GM19035 (cell line): ENCODE data around the gene ERN1.

ENCODE experiments used
- ATAC-seq: cut with Tn5 transposase; IDR thresholded peaks from one replicate; pipeline ENCODE4 v1.9.1; 2021; ENCODE audit not compliant: unreplicated experiment

Gene ERN1

DNA sequence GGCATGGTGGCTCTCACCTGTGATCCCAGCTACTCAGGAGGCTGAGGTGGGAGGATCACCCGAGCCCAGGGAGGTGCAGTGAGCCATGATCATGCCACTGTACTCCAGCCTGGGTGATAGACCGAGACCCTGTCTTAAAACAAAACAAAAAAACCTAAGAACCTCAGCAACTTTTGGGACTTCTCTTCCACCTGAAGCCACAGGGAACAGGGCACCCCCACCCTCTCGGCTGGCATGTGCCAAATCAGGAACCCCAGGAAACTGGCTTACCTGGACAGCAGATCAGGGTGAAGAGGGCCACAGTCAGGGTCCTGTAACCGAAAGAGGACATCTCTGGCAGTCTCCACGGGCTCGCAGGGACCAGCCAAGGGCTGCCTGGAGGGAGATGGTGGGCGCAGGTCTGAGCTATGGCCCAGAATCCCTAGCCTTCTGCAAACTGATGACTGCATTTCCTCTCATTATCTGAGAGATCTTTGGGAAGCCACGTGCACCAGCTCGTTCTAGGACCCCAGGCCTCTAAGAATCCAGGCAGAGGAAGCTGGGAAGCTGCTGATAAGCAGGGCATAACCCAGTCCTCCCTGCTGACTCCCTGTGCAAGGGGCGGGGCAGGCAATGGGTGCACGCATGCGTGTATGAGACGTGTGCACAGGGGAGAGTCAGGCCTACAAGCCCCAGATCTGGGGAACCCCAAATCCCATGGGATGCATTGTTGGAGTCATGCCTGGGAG, 123.4 kb downstream of the ERN1 start:
- ATAC-seq = no peak

DNA sequence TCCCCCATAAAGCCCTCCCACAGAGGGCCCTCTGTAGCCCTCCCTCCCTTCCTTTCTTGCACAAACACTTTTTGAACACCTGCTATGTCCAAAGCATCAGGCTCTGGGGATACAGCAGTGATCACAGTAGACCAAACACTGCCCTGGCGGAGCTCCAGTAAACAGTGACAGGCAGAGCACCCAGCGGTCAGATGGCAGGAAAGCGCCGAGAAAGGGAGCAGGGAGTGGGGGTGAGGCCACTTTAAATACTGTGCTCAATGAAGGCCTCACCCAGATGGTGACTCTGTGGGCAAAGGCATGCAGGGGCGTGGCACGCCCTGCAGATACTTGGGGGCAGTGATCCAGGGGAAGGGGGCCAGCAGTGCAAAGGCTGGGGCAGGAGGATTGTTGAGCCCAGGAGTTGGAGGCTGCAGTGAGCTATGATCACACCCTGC, 124.2 kb downstream of the ERN1 start:
- ATAC-seq = no peak

DNA sequence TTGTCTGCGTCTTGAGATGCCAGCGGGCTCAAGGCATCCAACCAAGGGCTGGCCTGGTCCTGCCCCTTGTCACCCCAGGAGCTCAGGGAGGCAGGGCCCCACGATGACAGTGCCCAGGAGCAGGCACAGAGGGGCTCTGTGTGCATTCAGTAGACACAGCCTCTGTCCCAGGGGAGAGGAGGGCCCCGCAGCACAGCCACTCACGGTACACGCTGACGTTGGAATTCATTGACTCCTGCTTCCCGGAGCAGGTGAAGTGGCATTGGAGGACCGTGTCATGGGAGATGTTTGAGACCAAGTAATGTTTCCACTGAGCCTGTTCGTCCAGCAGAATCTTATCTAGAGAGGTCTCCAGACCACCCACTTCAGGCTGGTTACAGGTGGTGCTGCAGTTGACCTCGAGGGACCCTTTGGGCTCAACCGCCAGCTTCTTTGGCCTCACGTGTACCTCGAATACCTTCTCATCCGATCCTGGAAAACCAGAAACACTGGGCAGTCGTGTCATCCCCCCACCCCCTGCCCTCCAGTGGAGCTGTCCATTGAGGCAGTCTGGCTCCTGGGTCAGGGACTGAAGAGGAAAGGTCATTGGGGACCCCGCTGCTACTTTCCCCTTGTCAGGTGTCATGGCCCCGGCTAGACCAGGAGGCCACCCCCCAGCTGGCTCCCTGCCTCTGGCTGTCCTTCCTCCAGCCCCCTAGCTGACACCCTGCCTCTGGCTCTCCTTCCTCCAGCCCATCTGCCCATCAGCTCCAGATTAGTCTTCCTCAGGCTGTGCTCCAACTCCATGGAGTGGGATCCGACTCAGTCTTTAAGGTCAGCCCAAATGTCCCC, 124.8 kb downstream of the ERN1 start:
- ATAC-seq = no peak

DNA sequence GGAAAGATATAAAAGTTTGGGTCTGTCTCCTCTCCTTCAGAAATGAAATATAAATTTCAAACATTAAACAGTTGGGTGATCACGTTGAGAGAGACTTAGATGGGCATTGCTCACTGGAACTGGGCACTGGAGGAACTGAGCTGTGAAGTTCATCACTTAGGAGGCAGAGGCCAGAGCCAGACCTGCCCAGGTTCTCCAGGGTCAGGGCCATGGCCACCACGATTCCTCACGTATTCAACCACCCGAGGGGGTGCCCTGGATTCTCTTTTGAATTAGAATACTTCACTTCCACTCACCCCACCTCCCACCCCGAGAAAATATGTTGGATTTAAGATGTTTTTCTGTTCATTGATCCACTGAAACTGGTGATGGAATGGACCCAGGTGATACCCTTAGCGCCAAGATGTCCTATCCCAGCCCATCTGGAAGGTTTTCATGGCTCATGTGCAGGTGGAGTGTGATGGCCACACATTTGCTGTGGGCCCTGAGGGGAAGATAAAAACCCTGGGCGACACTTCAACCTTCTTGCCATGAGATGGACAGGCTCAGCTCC, 125.7 kb downstream of the ERN1 start:
- ATAC-seq = no peak

DNA sequence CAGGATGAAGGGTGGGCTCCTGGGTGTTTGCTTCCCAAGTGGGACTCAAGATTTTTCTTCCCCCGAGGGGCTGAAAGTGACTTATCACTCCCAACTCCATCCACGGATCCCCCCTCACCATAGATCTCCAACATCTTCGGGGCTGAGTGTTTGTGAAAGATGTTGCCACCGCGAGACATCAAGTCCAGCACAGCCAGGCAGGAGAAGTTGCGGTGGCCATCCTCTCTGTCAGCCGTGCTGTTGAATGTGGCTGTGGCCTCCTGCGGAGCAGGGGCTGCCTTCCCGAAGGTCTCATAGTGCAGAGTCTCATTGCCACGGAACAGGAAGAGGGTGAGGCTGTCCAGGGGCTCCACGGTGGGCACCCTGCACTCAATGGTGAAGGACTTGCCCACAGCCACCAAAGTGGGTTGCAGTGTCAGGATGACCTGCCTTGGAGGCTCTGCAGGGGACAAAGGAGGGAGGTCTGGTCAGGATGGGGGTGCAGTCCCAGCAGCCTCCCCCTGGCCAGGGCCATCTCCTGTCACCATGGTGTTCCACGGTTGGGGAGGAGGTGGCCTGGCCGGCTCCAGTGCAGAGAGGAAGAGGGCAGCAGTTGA, 126.3 kb downstream of the ERN1 start:
- ATAC-seq = no peak

DNA sequence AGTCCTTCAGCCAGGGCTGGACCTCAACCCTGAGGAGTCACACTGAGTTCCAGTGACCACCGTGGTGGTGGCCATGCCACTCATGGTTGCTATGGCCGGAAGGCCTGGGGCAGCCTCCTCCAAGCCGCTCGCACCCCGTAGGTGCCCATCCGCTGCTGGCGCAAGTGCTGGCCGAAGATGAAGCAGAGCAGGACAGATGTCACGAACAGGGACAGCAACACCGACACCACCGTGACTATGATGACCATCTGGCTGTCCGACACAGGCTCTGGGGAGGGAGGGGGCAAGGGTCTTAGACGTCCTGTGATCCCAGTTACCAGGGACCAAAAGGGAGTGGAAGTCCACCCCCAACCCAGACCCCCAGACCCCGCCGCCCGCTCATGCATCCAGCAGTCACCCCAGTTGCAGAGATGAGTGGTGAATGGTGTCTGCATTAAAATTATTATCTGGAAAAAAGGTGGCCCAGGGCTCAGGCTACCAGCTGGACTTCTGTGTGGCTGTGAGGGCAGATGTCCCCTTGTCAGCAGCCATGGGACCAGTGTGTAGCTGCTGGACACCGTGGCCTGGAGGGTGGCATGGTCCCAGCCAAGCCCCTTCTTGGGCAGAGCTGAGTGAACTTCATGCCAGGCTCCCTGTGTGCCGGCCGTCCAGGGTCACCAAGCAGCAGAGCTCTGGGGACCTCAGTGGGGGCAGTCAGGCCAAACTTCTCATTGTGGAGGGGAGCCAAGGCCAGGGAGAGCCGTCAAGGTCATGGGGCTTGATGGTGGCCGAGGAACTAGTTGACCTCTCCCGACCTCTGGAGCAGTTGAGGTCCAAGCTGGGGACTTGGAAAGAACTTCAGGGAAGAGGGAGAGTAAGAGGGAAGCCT, 127.1 kb downstream of the ERN1 start:
- no peak for ATAC-seq

DNA sequence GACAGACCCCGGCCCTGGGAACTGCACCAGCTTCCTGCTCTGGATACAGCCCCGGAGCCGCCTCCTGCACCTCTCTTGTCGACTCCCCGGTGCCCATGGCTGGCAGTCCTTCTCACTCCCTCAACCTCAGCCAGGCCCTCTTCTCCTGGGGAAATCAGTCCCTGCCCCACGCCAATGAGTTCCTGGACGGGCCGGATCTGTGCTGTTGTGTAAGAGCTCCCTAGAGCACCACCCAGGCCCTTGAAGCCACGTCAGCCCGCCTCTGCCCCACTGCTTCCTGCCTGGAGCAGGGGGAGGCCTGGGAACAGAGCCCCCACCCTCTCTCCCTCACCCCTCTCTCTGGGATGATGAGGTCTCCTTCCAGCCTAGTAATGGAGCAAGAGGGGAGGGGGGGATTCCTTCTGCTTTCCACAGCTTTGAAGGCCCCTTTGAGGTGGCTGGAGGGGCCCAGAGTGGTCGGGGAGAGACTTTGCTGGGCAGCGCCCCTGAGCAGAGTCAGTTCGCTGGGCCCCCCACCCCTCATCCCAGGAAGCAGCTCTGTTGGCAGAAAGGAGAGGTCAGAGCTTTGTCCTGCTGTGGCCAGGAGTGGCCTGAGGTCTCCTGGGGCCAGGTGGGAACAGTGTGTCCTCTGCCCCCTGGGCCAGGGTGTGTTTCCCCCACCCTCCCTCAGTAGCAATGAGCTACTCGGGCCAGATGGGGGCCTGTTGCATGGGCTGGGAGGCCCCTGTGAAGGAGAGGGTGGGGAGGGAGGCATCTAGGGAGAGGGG, 128.0 kb downstream of the ERN1 start:
- no peak for ATAC-seq

DNA sequence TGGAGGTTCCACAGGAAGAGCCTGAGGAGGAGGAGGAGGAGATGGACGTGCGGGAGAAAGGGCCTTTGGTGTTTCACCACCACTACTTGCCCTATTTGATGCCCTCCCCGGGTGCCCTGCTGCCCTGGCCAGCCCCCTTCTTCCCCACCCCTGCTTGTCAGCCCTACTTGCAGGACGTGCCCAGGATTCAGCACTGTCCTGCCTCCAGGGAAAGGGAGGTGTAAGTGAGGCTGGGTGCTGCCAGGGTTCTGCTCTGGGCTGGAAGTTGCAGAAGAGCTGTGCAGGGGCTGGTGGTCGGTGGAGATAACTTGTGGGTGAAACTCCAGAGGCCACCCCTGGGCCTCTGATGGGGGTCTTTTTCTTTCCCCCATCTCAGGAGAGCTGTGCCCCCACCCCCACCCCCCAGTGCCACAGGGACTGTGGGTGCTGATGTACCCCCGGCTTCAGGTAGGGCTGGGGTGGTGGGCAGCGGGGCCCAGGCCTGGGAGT, 128.8 kb downstream of the ERN1 start:
- no peak for ATAC-seq

DNA sequence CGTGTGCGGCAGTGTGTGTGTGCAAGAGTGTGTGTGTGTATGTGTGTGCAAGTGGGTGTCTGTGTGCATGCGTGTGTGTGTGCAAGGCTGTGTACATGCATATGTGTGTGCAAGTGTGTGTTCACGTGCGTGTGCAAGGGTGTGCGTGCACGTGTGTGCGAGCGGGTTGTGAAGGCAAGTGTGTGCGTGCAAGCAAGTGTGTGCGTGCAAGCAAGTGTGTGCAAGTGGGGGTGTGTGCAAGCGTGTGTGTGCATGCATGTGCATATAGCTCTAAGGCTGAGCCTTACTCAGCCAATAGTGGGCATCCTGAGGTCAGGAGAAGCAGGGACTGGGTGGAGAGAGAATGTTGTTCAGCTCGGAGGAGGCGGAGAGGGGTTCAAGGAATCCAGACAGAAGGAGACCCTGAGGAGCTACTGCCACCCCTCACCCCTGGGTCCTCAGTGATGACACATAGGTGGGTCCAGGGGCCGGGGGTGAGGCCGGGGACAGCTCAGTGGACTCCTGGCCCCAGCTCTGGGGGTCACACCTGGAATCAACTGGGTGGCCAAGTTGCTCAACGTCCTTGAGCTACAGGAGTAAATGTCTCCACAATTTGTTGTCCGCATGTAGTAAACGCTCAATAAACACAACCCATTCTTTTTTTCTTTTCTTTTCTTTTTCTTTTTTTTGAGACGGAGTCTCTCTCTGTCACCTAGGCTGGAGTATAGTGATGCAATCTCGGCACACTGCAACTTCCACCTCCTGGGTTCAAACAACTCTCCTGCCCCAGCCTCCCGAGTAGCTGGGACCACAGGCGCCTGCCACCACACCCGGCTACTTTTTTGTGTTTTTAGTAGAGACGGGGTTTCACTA, 130.0 kb downstream of the ERN1 start:
- no peak for ATAC-seq

DNA sequence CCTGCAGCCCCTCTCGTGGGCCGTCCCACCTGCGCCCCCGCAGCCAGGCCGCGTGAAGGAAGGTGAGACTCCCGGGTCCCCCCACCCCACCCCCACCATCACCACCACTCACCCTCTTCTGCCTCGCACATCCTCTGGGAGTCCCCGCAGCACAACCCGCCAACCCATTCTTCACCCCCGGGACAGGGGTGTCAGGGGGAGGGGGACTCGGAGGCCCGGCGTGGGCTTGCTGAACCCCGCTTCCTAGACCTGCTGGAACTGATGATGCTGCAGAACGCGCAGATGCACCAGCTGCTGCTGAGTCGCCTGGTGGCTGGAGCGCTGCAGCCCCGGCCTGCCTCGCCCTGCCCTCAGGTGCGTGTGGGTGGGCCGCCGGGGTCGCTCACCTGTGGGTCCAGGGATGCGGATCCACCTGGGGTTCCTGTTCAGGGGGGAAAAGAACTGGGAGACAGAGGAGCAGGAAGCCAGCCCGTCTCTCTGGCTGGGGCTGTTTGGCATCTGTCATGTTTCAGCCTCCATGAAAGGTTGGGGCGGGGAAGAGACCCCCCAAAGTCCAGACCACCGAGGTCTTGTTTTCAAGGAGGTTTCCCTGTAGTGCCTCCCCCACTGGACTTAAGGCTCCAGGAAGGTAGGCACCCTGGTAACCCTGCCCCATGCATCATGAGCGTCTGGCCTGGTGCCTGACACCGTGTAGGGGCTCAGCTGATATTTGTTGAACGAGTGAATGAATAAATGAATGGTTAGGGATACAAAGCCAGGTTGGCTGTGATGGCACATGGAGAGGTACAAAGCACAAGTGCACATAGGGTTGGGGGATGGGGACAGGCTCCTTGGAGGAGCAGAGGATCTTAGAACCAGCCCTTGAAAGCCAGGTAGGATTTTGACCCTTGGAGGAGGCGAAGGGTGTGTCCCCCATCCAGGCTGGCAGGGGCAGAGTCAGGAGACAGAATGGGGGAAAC, 130.9 kb downstream of the ERN1 start:
- ATAC-seq = no peak

DNA sequence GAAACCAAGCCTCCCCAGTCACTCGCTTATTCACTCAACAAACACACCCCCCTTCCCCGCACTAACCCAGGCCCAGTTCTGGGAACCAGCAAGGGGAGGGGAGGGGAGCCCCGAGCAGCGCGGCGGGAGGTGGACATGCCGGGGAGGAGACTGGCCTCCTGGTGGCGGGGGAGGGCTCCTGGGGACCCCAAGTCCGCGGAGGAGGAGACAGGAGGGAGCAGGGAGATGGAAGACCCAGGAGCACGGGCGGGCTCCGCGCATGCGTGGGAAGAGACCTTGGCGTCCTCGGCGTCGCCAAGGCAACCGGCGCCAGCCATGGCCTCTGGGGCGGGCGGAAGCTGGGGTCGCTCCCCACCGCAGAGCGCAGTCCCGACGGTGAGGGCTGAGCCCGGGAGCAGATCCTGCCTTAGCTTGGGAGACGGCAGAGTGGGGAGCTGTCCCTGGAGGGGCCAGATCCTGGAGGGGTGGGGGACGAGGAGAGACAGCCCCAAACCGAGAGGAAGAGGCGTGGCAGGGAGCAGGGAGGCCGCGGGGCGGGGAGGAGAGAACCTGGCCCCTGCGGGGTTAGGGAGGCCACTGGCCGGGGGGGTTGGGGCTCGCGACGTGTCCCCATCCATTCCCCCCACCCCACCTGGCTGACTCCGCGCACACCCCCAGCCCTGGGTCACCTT, 131.8 kb downstream of the ERN1 start, which contains the start of gene PRR29:
Gene PRR29, plus strand, starts transcription at position 302 of the 671 bp plus-strand sequence. Its CDS starts 14 bp downstream, at position 316.
- no peak for ATAC-seq

DNA sequence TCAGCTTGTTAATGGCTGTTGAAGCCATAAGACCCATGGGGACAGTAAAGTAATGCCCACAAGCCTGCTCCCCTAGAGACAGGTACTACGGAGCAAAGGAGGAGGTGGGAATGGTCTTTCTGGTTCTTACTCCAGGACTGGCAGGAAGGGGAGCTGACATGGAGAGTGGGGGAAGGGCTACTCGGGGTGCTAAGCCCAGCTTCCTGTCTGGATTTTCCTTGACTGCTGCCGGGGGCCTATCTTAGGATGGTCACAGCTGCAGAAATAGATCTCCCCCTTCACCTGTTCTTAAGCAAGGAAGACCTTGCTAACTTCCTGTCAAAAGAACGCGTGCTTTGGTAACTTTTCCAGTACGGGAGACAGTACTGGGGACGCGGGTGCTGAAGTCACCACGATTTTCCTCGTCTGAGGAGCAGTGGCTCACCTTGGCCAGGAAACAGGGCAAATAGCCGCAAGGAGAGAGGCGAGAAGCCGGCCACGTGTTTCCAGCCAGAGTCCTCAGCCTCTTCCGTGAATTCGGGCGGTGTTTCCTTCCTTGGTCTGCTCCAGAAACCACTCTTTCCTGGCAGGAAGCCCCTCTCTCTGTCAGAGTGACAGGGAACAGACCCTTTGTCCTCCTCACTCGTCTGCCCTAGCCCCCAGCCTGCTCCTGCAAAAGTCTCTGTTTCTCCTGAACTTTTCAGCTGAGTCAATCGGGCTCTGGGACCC, 132.4 kb downstream of the ERN1 start:
- no peak for ATAC-seq

DNA sequence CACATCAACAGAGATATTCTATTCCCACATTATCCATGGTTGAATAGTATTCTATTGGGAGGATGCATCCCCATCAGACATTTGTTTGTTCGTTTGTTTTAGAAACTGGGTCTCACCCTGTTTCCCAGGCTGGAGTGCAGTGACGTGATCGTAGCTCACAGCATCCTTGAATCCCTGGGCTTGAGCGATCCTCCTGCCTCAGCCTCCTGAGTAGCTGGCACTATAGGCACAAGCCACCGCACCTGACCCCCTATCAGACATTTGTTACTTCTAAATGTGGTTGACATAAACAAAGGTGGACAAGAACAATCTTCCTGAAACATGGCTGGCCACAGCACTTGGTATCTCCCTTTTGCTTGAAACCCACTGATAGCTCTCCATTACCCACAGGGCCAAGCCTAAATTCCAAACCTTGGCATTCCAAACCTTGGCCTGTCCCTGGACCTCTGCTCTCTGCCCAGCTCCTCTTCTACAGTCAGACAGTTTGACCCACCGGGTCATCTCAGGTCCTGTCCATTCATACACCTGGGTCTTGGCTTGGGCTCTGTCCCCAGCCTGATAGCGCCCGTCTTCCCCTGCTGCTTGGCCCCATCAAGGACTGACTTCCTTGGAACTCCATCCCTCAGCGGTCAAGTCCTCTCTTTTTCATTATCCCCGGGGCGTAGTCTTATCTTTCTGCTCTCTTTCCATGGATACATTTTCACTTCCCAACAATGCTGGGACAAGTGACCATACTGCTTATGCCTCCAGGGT, 133.3 kb downstream of the ERN1 start:
- no peak for ATAC-seq

DNA sequence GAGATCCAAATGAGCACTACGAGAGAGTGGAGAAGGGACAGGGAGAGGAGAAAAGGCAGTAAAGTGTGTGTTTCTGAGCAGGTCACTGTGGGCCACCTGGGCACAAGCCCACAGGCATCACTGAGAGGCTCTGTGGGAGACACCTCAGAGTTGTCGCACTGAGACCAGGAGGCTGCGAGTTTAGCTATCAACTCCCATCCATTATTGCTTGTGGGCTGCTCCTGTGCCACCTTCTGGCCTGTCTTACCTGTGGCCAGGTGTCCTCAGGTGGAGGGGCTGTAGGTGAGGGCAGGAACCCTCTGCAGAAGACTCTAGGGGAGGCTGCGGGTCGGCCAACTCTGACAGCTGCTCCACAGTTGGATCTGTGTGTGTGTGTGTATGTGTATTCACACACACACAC, 134.3 kb downstream of the ERN1 start:
- no peak for ATAC-seq

DNA sequence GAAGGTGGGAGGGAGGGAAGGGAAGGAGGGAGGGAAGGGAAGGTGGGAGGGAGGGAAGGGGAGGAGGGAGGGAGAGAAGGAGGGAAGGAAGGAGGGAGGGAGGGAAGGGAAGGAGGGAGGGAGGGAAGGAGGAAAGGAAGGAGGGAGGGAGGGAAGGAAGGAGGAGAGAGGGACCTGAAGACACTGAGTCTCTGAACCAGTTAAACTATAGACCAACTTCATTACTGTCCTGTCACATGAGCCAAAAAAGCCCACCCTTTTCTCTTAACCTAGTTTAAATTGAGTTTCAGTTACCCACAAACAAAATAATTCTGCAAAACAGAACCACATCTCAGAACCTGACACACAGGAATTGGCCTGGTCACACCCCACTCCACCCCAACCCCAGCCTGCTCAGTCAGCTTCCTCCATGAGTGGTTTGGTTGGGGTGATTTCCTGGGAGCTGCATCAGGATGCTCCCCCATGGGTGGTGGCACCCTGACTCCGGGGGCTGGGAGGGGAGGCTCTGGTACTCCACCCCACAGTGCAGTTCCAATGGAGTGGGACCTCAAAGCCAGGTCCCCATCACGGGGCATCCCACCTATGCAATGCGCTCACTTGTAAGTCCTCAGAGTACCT, 136.5 kb downstream of the ERN1 start:
- no peak for ATAC-seq
